IPS-11a (cell line): ENCODE data around the gene FOXJ1.
A peak's percentile ranks its signal among the peaks of the same experiment; 100 is the strongest.

Experiments used
- H3K4me3 ChIP-seq: one replicate; pipeline ENCODE4 v1.5.1; 2013; ENCODE audit warnings: low read depth, low read length, control low read depth

FOXJ1 gene

DNA sequence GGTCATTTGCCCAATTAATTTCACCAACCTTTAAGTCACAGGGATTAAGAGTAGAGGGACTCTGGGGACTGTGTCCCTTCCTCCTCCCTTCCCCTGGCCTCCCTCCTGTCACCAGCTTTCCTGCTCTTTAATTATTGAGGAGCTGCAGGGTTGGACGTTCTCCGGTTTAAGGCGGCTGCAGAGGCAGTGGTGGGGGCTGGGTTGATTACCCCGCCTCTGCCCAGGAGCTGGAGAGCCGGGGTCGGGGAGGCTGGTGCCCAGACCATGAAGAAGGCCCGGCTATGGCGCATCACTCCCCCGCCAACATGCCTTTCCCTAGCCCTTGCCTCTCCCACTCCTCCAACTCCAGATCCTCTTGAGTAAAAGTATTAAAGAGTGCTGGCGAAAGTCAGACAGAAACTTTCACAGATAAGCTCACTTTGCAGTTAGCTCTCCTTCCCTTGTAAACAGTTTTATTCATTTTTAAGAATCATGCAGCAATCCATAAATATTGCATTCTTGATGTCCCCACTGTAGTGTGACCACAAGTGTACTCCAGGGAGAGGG is 1.1 kb upstream of the FOXJ1 start:
- no peak overlapping the region for H3K4me3 ChIP-seq

DNA sequence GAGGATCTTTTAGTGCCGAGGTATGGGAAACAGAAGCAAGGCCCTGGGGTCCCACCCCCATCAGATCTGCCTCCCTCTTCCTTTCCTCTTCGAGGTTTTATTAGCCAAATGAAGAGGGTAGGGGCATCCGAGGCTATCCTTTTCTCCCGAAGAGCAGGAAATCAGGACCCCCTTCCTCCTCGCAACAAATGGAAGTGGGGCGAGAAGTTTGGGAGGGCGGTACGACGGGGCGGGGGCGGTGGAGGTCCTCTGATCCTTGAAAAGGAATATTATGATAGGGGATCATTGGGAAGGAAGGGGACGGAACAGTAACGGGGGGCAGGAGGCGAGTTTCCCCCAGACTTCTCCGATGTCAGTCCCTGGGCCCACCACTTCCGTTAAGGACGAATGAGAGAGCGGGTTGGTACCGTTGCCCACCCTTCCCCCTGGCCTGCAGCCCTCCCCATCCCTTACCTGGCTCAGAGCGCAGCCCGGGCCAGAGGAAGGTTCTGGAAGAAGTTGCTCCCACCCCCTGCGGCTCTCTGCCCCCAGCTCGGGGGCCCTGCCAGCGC is 309 bp downstream of the FOXJ1 start:
- H3K4me3 ChIP-seq = peak overlapping the region; percentile 38

DNA sequence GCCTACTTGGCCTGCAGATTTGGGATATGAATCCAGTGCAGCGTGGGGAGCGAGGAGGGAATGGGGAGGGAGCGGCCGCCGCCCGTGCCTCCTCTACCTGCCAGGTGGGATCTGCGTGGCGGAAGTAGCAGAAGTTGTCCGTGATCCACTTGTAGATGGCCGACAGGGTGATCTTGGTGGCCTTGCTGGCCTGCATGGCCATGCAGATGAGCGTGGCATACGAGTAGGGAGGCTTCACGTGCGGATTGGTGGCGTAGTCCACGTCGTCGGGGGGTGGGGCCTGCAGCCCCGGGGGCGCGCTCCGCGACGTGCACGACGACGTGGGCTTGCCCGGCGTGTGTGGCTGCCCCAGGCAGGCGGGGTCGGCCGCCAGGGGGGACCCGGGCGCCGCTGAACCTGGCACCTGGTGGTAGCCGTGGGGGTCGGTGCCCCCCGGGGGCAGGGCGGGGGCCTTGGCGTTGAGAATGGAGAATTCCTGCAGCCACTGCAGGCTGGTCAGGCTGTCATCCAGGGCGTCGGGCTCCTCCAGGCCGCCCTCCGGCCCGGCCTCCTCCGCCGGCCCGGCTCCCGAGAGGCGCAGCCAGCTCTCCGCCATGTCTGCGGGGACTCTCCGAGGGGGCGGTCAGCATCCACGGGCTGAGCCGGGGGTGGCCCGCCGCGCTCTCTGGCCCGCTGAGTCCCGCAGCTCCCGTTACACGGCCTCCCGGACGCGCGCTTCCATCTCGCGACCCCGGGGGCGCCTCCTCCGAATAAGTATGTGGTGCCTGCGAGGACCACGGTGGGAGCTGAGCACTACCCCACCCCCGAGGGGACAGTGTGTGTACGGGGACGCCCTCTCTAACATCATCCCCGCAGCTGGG is 1.0 kb downstream of the FOXJ1 start:
- H3K4me3 ChIP-seq = peak overlapping the region; percentile 38

DNA sequence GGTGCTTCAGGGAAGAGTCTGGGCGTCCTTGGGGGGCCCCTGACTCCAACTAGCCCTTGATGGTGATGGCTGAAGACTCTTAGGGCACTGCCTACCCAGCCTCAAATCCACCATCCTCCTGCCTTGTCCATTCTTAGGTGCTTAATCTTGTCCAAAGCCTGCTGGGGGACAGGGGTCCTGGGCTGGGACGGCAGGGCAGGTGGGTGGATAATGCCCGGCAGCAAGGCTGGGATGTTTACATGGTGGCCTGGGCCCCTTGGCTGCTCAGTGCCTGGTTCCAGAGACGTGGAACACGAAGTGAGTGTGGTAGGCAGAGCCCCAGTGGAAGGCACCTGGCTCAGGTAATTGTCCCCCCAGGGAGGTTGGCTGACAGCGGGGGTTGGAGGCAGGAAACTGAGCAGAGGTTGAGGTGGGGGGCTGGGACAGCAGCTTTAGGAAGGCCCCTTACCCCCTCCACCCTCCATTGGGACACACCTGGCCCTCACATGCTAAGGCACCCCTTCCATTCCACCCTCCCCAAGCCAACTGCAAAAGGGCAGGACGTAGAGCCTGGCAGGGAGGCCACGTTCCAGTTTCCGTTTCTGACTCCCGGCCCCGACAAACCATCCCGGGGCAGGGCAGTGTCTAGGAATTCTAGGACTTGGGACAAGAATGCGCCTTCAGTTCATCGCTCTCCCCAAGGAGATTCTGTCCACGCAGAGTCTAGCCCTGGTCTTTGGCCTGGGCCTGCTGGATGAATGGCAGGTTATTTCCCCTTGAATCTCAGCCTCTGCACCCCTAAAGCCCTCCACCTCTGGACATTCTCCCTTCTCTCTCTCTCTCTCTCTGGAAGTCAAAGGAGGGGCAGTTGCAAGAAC is 1.9 kb downstream of the FOXJ1 start:
- peak overlapping the region; percentile 38 for H3K4me3 ChIP-seq

DNA sequence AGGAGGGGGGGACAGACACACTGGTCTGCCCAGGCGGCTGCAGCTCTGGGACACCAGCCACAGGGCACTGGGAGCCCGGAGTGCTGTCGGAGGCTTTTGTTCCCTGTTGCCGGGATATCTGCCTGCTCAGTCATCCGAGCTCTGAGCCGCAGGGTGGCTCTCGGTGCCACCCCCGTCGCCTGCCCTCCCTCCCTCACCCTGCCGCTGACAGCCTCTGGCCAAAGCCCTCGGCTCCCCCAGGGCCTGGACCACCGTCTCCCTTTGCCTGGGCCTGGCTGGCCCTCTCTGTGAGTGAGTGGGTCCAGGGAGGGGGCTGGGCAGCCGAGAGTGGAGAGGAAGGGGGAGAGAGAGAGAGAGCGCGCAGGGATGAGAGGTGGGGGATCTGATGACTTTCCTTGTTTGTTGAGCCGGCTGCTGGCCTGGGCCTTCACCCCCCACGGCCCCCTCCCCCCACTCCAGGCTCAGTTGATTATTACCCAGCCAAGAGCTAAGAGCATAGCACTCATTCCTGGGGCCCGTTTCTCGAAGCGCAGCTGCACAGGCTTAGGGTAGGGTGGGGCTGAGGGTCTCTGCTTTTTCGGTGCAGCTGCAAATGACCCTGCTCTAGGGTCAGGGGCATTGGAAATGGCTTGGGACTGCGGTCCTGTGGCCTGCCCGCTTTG is 2.7 kb downstream of the FOXJ1 start:
- peak overlapping the region; percentile 24 for H3K4me3 ChIP-seq

DNA sequence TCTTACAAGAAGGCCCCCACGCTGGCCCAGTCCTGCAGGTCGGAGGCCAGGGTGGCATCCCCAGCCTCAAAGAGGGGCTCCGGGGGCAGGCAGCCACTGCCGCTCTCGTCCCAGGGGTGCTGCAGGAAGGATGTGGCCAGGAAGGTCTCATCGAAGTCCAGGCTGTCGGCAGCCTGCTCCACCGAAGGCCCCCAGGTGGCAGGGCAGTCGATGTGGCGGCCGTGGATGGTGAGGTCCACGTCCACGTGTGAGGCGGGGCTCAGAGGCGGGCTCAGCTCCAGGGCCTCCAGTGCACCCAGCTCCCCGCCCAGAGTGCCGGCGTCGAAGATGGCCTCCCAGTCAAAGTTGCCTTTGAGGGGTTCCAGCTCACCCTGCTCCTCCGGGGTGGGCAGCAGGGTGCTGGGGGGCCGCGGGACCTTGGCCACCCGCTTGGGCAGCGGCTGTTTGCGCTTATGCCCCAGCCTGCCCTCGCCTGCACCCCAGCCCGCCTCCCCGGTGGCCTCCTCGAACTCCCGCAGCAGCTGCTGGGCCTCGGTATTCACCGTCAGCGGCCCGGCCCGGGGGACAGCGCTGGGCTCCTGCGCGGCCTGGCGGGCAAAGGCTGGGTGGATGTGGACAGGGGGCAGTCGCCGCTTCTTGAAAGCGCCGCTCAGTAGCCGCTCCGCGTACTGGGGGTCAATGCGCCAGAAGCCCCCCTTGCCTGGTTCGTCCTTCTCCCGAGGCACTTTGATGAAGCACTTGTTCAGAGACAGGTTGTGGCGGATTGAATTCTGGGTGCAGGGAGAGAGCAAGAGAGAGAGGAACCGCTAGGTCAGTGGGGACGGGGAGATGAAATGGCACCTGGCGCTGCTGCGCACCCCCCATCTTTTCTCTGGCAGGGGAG is 3.5 kb downstream of the FOXJ1 start:
- peak overlapping the region; percentile 24 for H3K4me3 ChIP-seq

DNA sequence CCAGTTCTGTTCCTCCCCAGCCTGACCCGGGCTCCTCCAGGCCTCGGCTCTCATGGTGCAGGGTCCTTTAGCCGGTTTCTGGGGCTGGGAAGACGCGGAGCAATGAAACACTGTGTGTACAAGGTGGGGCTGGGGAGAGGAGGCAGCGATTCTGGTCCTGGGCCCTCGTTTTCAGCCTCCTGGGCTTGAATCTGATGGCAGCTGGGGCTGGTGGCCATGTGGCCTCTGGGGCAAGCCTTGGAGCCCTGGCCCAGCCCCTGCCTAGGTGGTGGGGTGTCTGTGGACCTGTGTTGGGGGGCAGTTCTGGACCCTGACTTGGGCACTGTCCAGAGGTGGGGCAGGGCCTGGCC is 4.1 kb downstream of the FOXJ1 start:
- H3K4me3 ChIP-seq = no peak overlapping the region

DNA sequence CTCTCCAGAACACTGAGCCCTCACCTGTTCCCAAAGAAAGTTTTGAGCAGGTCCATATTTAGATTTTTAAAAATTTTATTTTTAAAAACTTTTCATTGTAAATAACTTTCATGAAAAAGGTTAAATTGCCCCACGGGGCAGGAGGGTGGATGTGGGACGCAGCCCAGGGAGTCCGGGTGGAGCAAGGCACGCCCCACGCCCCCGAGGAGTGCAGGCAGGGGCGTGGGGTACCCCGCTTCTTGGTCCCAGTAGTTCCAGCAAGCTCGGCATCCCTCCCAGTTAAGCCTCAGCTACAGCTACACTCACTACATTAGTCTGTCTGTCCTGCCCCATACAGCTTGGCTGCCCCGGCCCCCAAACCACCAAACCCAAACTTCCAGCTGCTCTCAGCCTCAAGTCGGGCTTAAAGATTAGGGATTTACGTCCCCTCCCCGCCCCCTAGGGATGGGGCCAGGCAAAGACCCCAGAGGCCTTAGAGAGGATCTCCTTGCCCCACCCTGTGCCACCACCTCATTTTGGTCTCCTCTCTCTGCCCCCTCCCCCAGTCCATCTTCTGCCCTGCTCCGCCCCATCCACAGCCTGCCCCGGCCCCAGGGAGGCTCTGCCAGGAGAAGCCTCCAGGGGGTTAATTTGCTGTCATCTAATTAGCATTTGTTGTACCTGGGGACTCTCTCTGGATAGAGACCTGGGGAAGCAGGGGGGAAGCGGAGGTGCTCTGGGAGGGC is 4.6 kb downstream of the FOXJ1 start:
- no peak overlapping the region for H3K4me3 ChIP-seq

DNA sequence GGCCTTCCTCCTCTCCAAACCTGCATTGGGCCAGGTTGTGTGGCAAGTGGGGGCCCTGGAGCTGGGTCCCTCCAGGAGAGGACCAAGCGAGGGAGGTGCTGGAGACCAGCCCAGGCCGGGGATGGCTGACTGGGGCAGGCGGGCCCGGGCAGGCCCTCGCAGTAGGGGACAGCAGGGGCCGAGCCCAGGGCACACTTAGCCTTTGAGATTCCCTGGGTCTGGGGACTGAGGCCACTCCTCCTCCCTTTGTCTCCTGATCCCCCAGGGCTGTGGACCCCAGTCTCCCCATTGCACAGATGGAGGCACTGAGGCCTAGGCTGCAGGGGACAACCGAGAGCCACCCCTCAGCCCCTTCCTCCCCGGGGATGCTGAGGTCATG is 5.2 kb downstream of the FOXJ1 start:
- no peak overlapping the region for H3K4me3 ChIP-seq

DNA sequence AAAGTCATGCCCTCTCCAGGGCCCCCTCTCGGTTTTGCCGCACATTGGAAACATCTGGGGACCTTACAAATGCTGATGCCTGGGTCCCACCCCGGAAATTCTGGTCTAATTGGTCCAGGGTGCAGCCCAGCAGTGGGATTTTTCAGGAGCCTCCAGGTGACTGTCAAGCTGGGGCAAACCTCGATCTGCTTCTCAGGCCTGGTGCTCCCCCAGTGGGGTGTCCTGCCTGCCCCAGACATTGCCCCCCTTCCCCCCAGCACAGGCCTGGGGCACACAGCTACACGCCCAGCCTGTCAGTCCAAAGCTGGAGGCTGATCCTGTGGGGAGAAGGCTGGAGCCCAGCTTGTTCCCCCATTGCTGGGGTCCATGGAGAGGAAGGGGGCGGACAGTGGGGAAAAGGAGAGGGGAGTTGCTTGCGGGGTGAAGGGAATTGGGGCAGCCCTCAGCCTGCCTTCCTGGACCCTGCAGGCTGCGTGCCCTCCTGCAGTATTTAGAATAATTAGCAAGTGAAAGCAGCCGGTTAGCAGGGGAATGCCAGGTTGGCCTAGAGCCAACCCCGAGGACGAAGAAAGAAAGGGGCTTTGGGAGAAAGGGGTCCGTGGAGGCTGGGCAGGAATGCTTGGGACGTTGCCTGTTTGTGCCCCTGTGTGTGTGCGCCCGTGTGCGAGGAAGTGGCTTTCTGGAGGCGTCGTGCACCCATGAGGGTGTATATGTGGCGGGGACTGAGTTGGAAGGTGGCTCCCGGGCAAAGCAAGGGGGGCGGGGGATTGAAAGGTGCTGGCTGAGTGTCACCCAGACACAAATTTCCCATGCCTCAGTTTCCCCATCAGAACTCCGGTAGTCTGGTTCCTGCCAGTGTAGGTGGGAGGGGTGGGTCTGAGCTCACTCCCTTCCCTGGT is 5.9 kb downstream of the FOXJ1 start:
- H3K4me3 ChIP-seq = peak overlapping the region; percentile 4

DNA sequence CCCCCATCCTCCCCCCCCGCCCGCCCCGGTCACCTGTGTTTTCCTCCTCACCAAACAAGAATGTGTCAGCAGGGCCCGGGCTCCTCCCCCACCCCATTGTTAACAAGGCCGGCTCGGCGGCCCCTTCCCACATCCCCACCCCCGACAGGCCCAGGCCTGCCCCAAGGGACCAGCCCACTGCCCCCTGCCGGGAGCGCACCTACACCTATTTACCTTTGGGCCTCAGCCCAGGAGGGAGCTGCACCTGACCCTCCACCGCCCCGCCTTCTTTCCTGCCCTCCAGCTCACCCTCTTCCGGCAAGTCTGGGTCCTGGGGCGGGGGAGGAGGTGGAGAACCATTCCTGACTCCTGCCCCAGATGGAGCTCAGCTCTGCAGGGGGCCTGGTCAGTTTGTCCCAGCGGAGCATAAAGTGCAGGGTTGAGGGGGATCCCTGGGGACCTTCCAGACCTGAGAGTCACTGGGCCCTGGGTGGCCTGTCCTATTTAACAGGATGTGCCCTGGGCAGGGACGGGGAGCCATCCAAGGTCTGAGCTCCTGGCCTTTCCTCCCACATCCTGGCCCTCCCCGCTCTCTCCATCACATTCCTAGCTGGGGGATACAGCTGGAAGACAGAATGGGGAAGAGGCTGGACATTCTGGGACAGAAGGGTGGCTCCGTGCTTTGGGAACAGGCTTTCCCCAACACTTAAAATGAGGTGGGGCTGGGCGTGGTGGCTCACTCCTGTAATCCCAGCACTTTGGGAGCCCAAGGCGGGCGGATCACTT is 8.3 kb downstream of the FOXJ1 start:
- no peak overlapping the region for H3K4me3 ChIP-seq

DNA sequence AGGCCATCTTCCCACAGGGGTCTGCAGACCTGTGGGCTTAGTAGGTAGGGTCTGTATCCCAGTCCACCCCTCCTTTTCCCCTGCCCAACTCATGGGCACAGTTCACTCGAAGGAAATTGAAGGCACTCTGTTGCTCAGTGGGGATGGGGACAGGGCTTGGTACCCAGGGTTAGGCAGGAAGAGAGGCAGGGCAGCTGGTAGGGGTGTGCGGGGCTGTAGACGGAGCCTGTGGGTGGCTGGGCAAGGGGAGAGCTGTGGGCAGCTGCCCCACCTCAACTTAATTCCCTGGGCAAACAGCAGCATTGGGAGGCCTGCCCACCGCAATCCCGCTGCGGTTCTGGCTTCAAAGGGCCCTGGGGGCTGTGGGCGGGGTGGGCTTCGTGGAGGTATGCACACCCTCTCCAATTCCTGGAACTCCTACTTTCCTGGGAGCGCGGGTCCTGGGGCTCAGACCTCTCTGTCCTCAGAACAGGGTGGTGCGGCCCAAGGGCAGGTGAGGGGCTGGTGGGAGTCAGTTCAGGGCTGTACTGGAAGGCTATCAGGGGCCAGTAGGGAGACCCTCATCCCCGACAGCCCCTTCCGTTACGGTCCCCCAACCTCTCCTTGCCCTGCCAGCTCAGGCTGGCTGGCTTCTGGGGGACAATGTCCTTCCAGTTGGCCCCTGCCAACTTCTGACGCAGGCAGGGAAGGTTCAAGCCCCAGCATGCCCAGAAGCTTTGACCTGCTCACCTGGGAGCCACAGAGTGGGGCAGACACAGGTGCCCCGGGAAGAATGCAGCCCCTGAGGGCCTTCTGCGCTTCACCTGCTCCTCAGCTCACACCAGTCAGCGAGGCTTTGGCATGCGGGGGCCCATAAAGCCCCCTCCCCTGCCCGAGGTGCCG is 9.1 kb downstream of the FOXJ1 start:
- no peak overlapping the region for H3K4me3 ChIP-seq

DNA sequence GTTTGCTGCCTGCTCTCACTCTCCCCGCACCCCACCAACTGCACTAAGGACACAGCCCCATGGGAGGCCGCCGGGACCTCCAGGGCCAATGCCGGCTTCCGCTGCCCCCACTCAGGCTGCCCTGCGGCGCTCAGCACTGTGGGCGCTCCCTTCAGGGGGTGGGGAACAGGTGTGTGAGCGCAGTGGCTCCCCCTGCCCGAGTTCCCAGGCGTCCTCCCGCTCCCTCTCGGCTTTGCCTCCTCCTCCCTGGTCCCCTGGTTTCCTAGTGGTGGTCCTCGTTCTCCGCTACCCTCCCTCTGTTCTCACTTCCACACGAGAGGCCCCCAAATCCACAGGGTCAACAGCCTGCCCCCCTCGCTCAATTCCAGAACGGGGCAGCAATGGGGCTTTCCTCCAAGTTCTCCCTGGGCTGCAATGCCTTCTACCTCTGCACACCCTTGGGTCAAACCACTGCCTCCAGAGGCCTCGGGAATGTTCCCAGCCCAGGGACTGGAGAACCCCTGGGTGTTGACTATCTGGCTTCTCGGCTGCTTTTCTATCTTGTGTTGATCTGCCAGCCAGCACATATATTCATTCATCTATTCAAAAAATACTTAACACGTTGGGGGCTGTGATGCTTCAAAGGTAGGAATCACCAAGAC is 9.9 kb downstream of the FOXJ1 start:
- no peak overlapping the region for H3K4me3 ChIP-seq

DNA sequence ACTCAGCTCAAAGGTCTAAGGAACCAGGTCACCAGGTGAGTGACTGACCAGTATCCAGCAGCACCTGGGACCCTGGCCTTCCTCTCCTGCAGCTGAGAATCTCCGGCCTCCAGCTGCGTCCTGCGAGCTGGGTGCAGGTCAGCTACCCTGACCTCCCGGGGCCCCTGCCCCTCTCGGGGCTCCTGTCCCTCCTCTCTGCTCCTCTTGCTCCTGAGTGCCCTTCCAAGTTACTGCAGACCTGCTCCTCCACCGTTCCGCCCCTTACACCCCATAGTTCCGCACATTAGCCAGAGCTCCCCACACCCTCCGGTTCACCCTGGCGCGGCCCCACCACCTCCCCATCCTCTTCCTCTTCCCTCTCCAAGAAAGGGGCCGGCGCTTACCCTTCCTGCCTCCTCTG is 10.6 kb downstream of the FOXJ1 start:
- H3K4me3 ChIP-seq = no peak overlapping the region

DNA sequence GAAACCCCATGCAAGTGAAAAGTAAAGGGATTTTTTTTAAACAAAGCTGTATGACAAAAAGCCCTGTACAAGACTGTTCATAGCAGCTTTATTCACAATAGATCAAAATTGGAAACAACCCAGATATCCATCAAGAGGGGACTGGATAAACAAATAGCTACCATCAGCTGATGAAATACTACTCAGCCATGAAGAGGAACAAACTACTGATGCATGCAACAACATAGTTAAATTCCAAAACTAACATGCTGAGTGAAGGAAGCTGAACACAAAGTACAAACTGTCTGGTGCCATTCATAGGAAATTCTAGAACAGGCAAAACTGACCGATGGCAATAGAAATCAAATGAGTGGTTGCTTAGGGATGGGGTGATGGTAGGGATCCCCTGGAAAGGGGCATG is 15.1 kb downstream of the FOXJ1 start:
- H3K4me3 ChIP-seq = no peak overlapping the region

DNA sequence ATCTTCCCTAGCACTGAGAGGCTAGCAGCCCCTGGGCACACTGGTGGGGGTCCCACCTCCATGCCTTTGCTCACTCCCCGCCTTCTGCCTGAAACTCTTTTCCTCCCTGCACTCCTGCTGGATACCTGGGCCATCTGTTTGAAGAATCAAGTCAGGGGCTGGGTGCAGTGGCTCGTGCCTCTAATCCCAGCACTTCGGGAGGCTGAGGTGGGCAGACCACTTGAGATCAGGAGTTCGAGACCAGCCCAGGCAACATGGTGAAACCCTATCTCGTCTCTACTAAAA is 15.7 kb downstream of the FOXJ1 start:
- H3K4me3 ChIP-seq = no peak overlapping the region
